ENCODE results near the gene ADGRD2.

The ADGRD2 gene

GRCh38 chr9:124479947-124480620, 29.8 kb downstream of the ADGRD2 start:
- DNase-seq = no peak

GRCh38 chr9:124480621-124480981, 30.4 kb downstream of the ADGRD2 start:
- no peak for DNase-seq

GRCh38 chr9:124481115-124481514, 30.9 kb downstream of the ADGRD2 start:
- no peak for DNase-seq

- DNase-seq = no peak
Measured at GRCh38 chr9:124482431-124483031, 32.3 kb downstream of the ADGRD2 start.

- no peak for DNase-seq
Measured at GRCh38 chr9:124483481-124483880, 33.2 kb downstream of the ADGRD2 start.

GRCh38 chr9:124485201-124485600, 35.0 kb downstream of the ADGRD2 start:
- no peak for DNase-seq

GRCh38 chr9:124485936-124486335, 35.7 kb downstream of the ADGRD2 start:
- no peak for DNase-seq

GRCh38 chr9:124486778-124487259, 36.6 kb downstream of the ADGRD2 start:
- DNase-seq = no peak

GRCh38 chr9:124487260-124488182, 37.3 kb downstream of the ADGRD2 start:
- no peak for DNase-seq

GRCh38 chr9:124488641-124489210, 38.5 kb downstream of the ADGRD2 start:
- DNase-seq = no peak

- no peak for DNase-seq
Measured at GRCh38 chr9:124489222-124489621, 39.0 kb downstream of the ADGRD2 start.

- DNase-seq = no peak
Measured at GRCh38 chr9:124490004-124490403, 39.8 kb downstream of the ADGRD2 start.

GRCh38 chr9:124491049-124491975, 41.1 kb downstream of the ADGRD2 start:
- DNase-seq = no peak

- DNase-seq = no peak
Measured at GRCh38 chr9:124492818-124493217, 42.6 kb downstream of the ADGRD2 start.

GRCh38 chr9:124493218-124493617, 43.0 kb downstream of the ADGRD2 start:
- no peak for DNase-seq

GRCh38 chr9:124493794-124494479, 43.7 kb downstream of the ADGRD2 start:
- no peak for DNase-seq

- no peak for DNase-seq
Measured at GRCh38 chr9:124495126-124496074, 45.1 kb downstream of the ADGRD2 start.

GRCh38 chr9:124496075-124496449, 45.8 kb downstream of the ADGRD2 start:
- DNase-seq = no peak

- no peak for DNase-seq
Measured at GRCh38 chr9:124496463-124496862, 46.2 kb downstream of the ADGRD2 start.

GRCh38 chr9:124497441-124497840, 47.2 kb downstream of the ADGRD2 start:
- no peak for DNase-seq
